HEK293 (cell line): ENCODE measurements around the gene DENND1A.
"Not testable (repeated sequence)": the region's sequence is repeated elsewhere in the genome, so short reads cannot be mapped to it uniquely, and the experiment has no call there.

Source experiments
- CTCF ChIA-PET: fragments of 350-600 bp; formaldehyde crosslinking; extraction: SDS; loops from one replicate; lab custom pipeline; 2021; ENCODE audit warnings: antibody characterized with exemption; lab: Yijun Ruan, JAX
- POLR2A ChIA-PET: fragments of 300-600 bp; formaldehyde crosslinking; extraction: SDS; loops from one replicate; lab custom pipeline; 2020; ENCODE audit warnings: antibody characterized with exemption, inconsistent platforms; lab: Yijun Ruan, JAX
- H3K27ac ChIP-seq: fragments of 200-500 bp; sonication (Bioruptor generic); 2 replicates; pipeline ENCODE4 v1.5.1; 2014; ENCODE audit warnings: low read depth, low read length, control low read depth, inconsistent platforms; ENCODE audit errors: extremely low read depth
- H3K36me3 ChIP-seq, 2 experiments: fragments of 200-500 bp in 1 of 2; sonication (Bioruptor generic) in 1 of 2; 1 replicate in 1 of 2; 2 replicates in 1 of 2; pipeline ENCODE4 v1.5.1; 2014 to 2017; ENCODE audit warnings: inconsistent platforms in 2 of 2, low read length in 2 of 2; ENCODE audit not compliant: control insufficient read depth in 2 of 2, insufficient read depth in 1 of 2
- H3K4me1 ChIP-seq: fragments of 200-500 bp; sonication (Bioruptor generic); 2 replicates; pipeline ENCODE4 v1.5.1; 2014; ENCODE audit warnings: mild to moderate bottlenecking, low read length, inconsistent platforms; ENCODE audit not compliant: control insufficient read depth, insufficient read depth
- H3K4me3 ChIP-seq: 2 replicates; pipeline ENCODE4 v1.5.1; 2011; ENCODE audit warnings: low read depth, mild to moderate bottlenecking, control low read depth, low read length, moderate library complexity
- H3K9me3 ChIP-seq: fragments of 200-500 bp; sonication (Bioruptor generic); 2 replicates; pipeline ENCODE4 v1.5.1; 2014; ENCODE audit warnings: low read depth, low read length, inconsistent platforms; ENCODE audit not compliant: control insufficient read depth, insufficient read depth
- GLIS2 ChIP-seq: fragments of 450-650 bp; formaldehyde crosslinking; IDR thresholded peaks from 2 replicates; pipeline ENCODE4 v1.5.1; 2016; ENCODE audit warnings: missing biosample characterization, missing genetic modification characterization
- HOXA7 ChIP-seq: sonication (generic); formaldehyde crosslinking; IDR thresholded peaks from 2 replicates; pipeline ENCODE4 v1.8.1; 2022; ENCODE audit warnings: missing genetic modification reagents, borderline replicate concordance
- SETDB1 ChIP-seq: IDR thresholded peaks from one replicate; pipeline ENCODE4 v1.6.1; 2017; ENCODE audit warnings: mild to moderate bottlenecking, low read length, moderate library complexity, mixed read lengths; ENCODE audit not compliant: insufficient read length
- SP7 ChIP-seq: fragments of 450-650 bp; formaldehyde crosslinking; IDR thresholded peaks from 2 replicates; pipeline ENCODE4 v1.5.1; 2016; ENCODE audit warnings: missing biosample characterization, missing genetic modification characterization
- ZBTB44 ChIP-seq: fragments of 450-650 bp; IDR thresholded peaks from 2 replicates; pipeline ENCODE4 v1.5.1; 2018; ENCODE audit warnings: missing biosample characterization, mild to moderate bottlenecking, missing genetic modification characterization
- ZNF184 ChIP-seq: fragments of 450-650 bp; IDR thresholded peaks from 2 replicates; pipeline ENCODE4 v1.5.1; 2018; ENCODE audit warnings: missing biosample characterization, mild to moderate bottlenecking, missing genetic modification characterization
- ZNF558 ChIP-seq: fragments of 450-650 bp; formaldehyde crosslinking; IDR thresholded peaks from 2 replicates; pipeline ENCODE4 v1.5.1; 2016; ENCODE audit warnings: missing biosample characterization, missing genetic modification characterization
- ZNF560 ChIP-seq: fragments of 450-650 bp; formaldehyde crosslinking; IDR thresholded peaks from 2 replicates; pipeline ENCODE4 v1.5.1; 2017; ENCODE audit warnings: missing biosample characterization, missing genetic modification characterization, borderline replicate concordance
- ZNF561 ChIP-seq: fragments of 450-650 bp; IDR thresholded peaks from 2 replicates; pipeline ENCODE4 v1.5.1; 2018; ENCODE audit warnings: missing biosample characterization, missing genetic modification characterization, borderline replicate concordance
- ZNF704 ChIP-seq: fragments of 450-650 bp; formaldehyde crosslinking; IDR thresholded peaks from 2 replicates; pipeline ENCODE4 v1.5.1; 2016; ENCODE audit warnings: missing biosample characterization, missing genetic modification characterization
- ZNF791 ChIP-seq: fragments of 450-650 bp; formaldehyde crosslinking; IDR thresholded peaks from 2 replicates; pipeline ENCODE4 v1.5.1; 2016; ENCODE audit warnings: missing biosample characterization, missing genetic modification characterization
- ZSCAN5A ChIP-seq: fragments of 450-650 bp; formaldehyde crosslinking; IDR thresholded peaks from 2 replicates; pipeline ENCODE4 v1.5.1; 2016; ENCODE audit warnings: missing biosample characterization, missing genetic modification characterization
- TF ChIP-seq, protein P1 (sequence below): fragments of 450-650 bp; formaldehyde crosslinking; IDR thresholded peaks from 2 replicates; pipeline ENCODE4 v1.5.1; 2016; ENCODE audit warnings: missing biosample characterization, missing genetic modification characterization

Gene DENND1A

DNA sequence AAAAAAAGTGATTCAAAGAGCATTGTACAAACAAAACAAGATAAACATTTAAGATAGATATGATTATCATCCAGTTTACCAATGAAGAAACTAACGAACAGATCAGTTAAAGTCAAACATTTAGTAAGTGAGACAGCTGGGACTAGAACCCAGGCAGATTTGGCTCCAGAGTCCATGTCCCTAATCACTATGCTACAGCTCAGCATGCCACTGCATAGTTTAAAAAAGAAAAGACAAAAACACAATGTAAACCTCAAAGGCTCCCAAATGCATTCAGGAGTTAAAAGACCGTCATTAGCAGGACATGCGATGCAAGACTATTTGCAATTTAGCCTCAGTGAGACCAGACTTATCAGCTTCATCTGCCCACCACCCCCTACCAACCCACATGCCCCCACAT is 36.8 kb downstream of the DENND1A start (continued):
- TF ChIP-seq ZSCAN5A (no peak), GLIS2 (tag by site-specific recombination) (no peak), ZNF558 (tag by site-specific recombination) (no peak), ZNF704 (tag by site-specific recombination) (no peak), ZNF184 (no peak), SETDB1 (no peak), ZBTB44 (tag by site-specific recombination) (0 out of 2 replicates have a peak, but pooled peaks have one; percentile 8), HOXA7 (CRISPR knock-in tag) (no peak), ZNF561 (tag by site-specific recombination) (no peak)
- TF ChIP-seq, protein P1, sequence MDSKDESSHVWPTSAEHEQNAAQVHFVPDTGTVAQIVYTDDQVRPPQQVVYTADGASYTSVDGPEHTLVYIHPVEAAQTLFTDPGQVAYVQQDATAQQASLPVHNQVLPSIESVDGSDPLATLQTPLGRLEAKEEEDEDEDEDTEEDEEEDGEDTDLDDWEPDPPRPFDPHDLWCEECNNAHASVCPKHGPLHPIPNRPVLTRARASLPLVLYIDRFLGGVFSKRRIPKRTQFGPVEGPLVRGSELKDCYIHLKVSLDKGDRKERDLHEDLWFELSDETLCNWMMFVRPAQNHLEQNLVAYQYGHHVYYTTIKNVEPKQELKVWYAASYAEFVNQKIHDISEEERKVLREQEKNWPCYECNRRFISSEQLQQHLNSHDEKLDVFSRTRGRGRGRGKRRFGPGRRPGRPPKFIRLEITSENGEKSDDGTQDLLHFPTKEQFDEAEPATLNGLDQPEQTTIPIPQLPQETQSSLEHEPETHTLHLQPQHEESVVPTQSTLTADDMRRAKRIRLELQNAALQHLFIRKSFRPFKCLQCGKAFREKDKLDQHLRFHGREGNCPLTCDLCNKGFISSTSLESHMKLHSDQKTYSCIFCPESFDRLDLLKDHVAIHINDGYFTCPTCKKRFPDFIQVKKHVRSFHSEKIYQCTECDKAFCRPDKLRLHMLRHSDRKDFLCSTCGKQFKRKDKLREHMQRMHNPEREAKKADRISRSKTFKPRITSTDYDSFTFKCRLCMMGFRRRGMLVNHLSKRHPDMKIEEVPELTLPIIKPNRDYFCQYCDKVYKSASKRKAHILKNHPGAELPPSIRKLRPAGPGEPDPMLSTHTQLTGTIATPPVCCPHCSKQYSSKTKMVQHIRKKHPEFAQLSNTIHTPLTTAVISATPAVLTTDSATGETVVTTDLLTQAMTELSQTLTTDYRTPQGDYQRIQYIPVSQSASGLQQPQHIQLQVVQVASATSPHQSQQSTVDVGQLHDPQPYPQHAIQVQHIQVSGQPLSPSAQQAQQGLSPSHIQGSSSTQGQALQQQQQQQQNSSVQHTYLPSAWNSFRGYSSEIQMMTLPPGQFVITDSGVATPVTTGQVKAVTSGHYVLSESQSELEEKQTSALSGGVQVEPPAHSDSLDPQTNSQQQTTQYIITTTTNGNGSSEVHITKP (tag by site-specific recombination): no peak

GRCh38 chr9:123887837-123888236 is 42.1 kb downstream of the DENND1A start:
- H3K9me3 ChIP-seq: no peaks in the 10 kb centered on the region
- peak; percentile 42 for TF ChIP-seq SETDB1
- no peak for TF ChIP-seq ZNF791 (tag by site-specific recombination)
- CTCF ChIA-PET: interaction anchor here (1.6 kb wide), 1 partner anchor 152 kb away, joined by 6 read pairs; no protein-coding TSS in a partner anchor

DNA sequence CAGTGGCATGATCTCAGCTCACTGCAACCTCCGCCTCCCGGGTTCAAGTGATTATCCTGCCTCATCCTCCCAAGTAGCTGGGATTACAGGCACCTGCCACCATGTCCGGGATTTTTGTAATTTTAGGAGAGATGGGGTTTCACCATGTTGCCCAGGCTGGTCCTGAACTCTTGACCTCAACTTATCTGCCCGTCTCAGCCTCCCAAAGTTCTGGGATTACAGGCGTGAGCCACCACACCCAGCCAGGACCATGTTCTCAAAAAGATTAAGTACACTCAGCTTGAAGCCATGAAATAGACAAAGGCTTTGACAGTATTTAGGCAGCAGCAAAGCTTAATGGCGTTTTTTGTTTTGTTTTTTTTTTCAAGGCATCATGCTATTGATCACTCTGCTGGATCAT is 44.1 kb downstream of the DENND1A start:
- H3K4me1 ChIP-seq, H3K9me3 ChIP-seq, H3K27ac ChIP-seq, POLR2A ChIA-PET, H3K4me3 ChIP-seq, H3K36me3 ChIP-seq: not testable (repeated sequence)
- CTCF ChIA-PET: interaction anchor here (0.6 kb wide), 1 partner anchor 33 kb away, joined by 3 read pairs; no protein-coding TSS in a partner anchor

More at GRCh38 chr9:123887837-123888236, 42.1 kb downstream of the DENND1A start:
- H3K27ac ChIP-seq: no peak overlapping the region
- peaks cover 0 to 3% of the 10 kb centered on the region in 2 experiments; a peak in 1 of 3 replicates for H3K36me3 ChIP-seq
- POLR2A ChIA-PET: no interaction called here
- H3K4me1 ChIP-seq: no peaks in the 10 kb centered on the region
- H3K4me3 ChIP-seq: no peak overlapping the region

- Histone ChIP-seq H3K27ac (no peak overlapping the region), H3K9me3 (no peaks in the 10 kb centered on the region), H3K4me3 (no peak overlapping the region), H3K36me3 (peaks cover 0 to 3% of the 10 kb centered on the region in 2 experiments; a peak in 1 of 3 replicates), H3K4me1 (no peaks in the 10 kb centered on the region)
- ChIA-PET POLR2A (no interaction called here), CTCF (no interaction called here)
- peak; percentile 61; the same call in 1 of the 2 replicates for TF ChIP-seq SP7 (tag by site-specific recombination)
- no peak for TF ChIP-seq ZNF560 (tag by site-specific recombination)
Measured at GRCh38 chr9:123883634-123884033, 46.3 kb downstream of the DENND1A start.
